ENCODE results near the gene ADGRV1.

GRCh38 chr5:90852531-90852930 lies 293.9 kb downstream of the ADGRV1 start:
- TF ChIP-seq GATA2 (IDR thresholded peaks at IDR 0.05; ENCODE audit: low read depth, low read length) (no peak), GATA3 (IDR thresholded peaks at IDR 0.05; ENCODE audit: low read depth, low read length) (no peak)
